SW 1271 (cell line): Measurements from ENCODE around the gene SDC3.

Experiments
- DNase-seq, 2 experiments: peaks; one replicate each; lab custom pipeline; 2025; lab: John Stamatoyannopoulos, UW

The SDC3 gene

GRCh38 chr1:30904962-30905335 is 3.6 kb downstream of the SDC3 start:
- no peak for DNase-seq

GRCh38 chr1:30904191-30904961 is 4.2 kb downstream of the SDC3 start:
- no peak for DNase-seq

- no peak for DNase-seq
Observed at GRCh38 chr1:30903343-30904034, 5.1 kb downstream of the SDC3 start.

- DNase-seq: no peak
Observed at GRCh38 chr1:30902593-30903290, 5.8 kb downstream of the SDC3 start.

GRCh38 chr1:30901798-30902581 is 6.6 kb downstream of the SDC3 start:
- DNase-seq: no peak

- no peak for DNase-seq
Observed at GRCh38 chr1:30900931-30901560, 7.5 kb downstream of the SDC3 start.

GRCh38 chr1:30900486-30900885 is 8.1 kb downstream of the SDC3 start:
- DNase-seq: no peak

- DNase-seq: no peak
Observed at GRCh38 chr1:30899577-30900389, 8.8 kb downstream of the SDC3 start.

- no peak for DNase-seq
Observed at GRCh38 chr1:30898031-30898815, 10.3 kb downstream of the SDC3 start.

- DNase-seq: no peak
Observed at GRCh38 chr1:30896905-30897304, 11.7 kb downstream of the SDC3 start.

GRCh38 chr1:30895944-30896660 is 12.5 kb downstream of the SDC3 start:
- no peak for DNase-seq

GRCh38 chr1:30895382-30895943 is 13.1 kb downstream of the SDC3 start:
- no peak for DNase-seq

- no peak for DNase-seq
Observed at GRCh38 chr1:30894508-30894973, 14.0 kb downstream of the SDC3 start.

GRCh38 chr1:30893776-30894507 is 14.6 kb downstream of the SDC3 start:
- DNase-seq: no peak

- no peak for DNase-seq
Observed at GRCh38 chr1:30892671-30893073, 15.9 kb downstream of the SDC3 start.

GRCh38 chr1:30891227-30891552 is 17.4 kb downstream of the SDC3 start:
- no peak for DNase-seq

- DNase-seq: no peak
Observed at GRCh38 chr1:30890502-30891226, 17.9 kb downstream of the SDC3 start.

GRCh38 chr1:30889511-30889910 is 19.0 kb downstream of the SDC3 start:
- DNase-seq: no peak
